HG03135 (cell line): ENCODE measurements around the gene MLH1.
"Not testable (repeated sequence)": the region's sequence is repeated elsewhere in the genome, so short reads cannot be mapped to it uniquely, and the experiment has no call there.

ENCODE experiments used
- ATAC-seq: cut with Tn5 transposase; IDR thresholded peaks from one replicate; pipeline ENCODE4 v1.9.1; 2021; ENCODE audit warnings: mild to moderate bottlenecking, moderate library complexity; ENCODE audit not compliant: unreplicated experiment

The MLH1 gene

GRCh38 chr3:36993326-36994283, at the start of gene MLH1:
Gene MLH1, plus strand, starts transcription at chr3:36993518. Its CDS starts 30 bp downstream, at chr3:36993548.
- ATAC-seq = peak; percentile 92

- no peak for ATAC-seq
These were observed 49.7 kb upstream of the MLH1 start for GRCh38 chr3:36943601-36944000.

GRCh38 chr3:36944012-36944640, 49.2 kb upstream of the MLH1 start:
- peak; percentile 58 for ATAC-seq

GRCh38 chr3:36944641-36945270, 48.6 kb upstream of the MLH1 start, which contains the start of gene TRANK1:
Gene TRANK1, minus strand, starts transcription at chr3:36945054. Its CDS starts 245 bp downstream, at chr3:36944809.
- ATAC-seq = peak; percentile 74

- ATAC-seq = no peak
These were observed 47.9 kb upstream of the MLH1 start for GRCh38 chr3:36945333-36945980.

GRCh38 chr3:36947814-36948213, 45.5 kb upstream of the MLH1 start:
- ATAC-seq = not testable (repeated sequence)

- ATAC-seq = no peak
These were observed 38.7 kb upstream of the MLH1 start for GRCh38 chr3:36954452-36955134.

- no peak for ATAC-seq
These were observed 37.2 kb upstream of the MLH1 start for GRCh38 chr3:36956155-36956554.

- ATAC-seq = no peak
These were observed 36.3 kb upstream of the MLH1 start for GRCh38 chr3:36957063-36957462.

- peak; percentile 6 for ATAC-seq
These were observed 35.2 kb upstream of the MLH1 start for GRCh38 chr3:36957862-36958686.

GRCh38 chr3:36959821-36960220, 33.5 kb upstream of the MLH1 start:
- no peak for ATAC-seq

GRCh38 chr3:36960502-36960901, 32.8 kb upstream of the MLH1 start:
- ATAC-seq = no peak

- not testable (repeated sequence) for ATAC-seq
These were observed 30.3 kb upstream of the MLH1 start for GRCh38 chr3:36963008-36963407.

- no peak for ATAC-seq
These were observed 29.0 kb upstream of the MLH1 start for GRCh38 chr3:36964331-36964730.

GRCh38 chr3:36964817-36965216, 28.5 kb upstream of the MLH1 start:
- ATAC-seq = no peak

- ATAC-seq = no peak
These were observed 27.9 kb upstream of the MLH1 start for GRCh38 chr3:36965440-36965839.

- no peak for ATAC-seq
These were observed 24.2 kb upstream of the MLH1 start for GRCh38 chr3:36969085-36969484.

- peak; percentile 100 for ATAC-seq
These were observed 23.5 kb upstream of the MLH1 start for GRCh38 chr3:36969540-36970432.
